Osteoblast (primary cell): ENCODE measurements around the gene PARD3. TPM values are rescaled to one million over a fixed set of nuclear protein-coding genes. Genes with fewer than 3 reads are reported as not detected.
"Not testable (repeated sequence)": the region's sequence is repeated elsewhere in the genome, so short reads cannot be mapped to it uniquely, and the experiment has no call there.

Experiments used
- DNase-seq: peaks from one replicate; pipeline ENCODE4 v3.0.0; 2011; ENCODE audit warnings: low spot score, mixed read lengths; ENCODE audit not compliant: insufficient read length; ENCODE audit errors: missing footprints
- H2AFZ ChIP-seq: 2 replicates; pipeline ENCODE4 v1.6.0; 2011; ENCODE audit warnings: mild to moderate bottlenecking, low read length
- H3K27ac ChIP-seq: 2 replicates; pipeline ENCODE4 v1.5.1; 2011; ENCODE audit warnings: mild to moderate bottlenecking, low read depth, low read length, moderate library complexity
- H3K27me3 ChIP-seq: 2 replicates; pipeline ENCODE4 v1.6.0; 2012; ENCODE audit warnings: mild to moderate bottlenecking, control low read depth, inconsistent platforms, low read length, moderate library complexity; ENCODE audit not compliant: insufficient read depth
- H3K36me3 ChIP-seq: 2 replicates; pipeline ENCODE4 v1.5.1; 2011; ENCODE audit warnings: mild to moderate bottlenecking, low read length, control low read depth, moderate library complexity; ENCODE audit not compliant: insufficient read depth
- H3K4me1 ChIP-seq: 2 replicates; pipeline ENCODE4 v1.5.1; 2011; ENCODE audit warnings: mild to moderate bottlenecking, low read length, control low read depth, moderate library complexity; ENCODE audit not compliant: insufficient read depth
- H3K4me2 ChIP-seq: 2 replicates; pipeline ENCODE4 v1.6.0; 2011; ENCODE audit warnings: mild to moderate bottlenecking, low read length; ENCODE audit not compliant: insufficient read depth
- H3K4me3 ChIP-seq: fragments of 200-600 bp; sonication (generic); 3 replicates; pipeline ENCODE4 v1.5.1; 2012; ENCODE audit warnings: mild to moderate bottlenecking, low read length, inconsistent platforms; ENCODE audit not compliant: insufficient read depth
- H3K79me2 ChIP-seq: 2 replicates; pipeline ENCODE4 v1.6.0; 2012; ENCODE audit warnings: mild to moderate bottlenecking, low read length, control low read depth, inconsistent platforms; ENCODE audit not compliant: insufficient read depth
- H3K9me3 ChIP-seq: 2 replicates; pipeline ENCODE4 v1.5.1; 2011; ENCODE audit warnings: low read depth, low read length, control low read depth
- H4K20me1 ChIP-seq: 2 replicates; pipeline ENCODE4 v1.6.0; 2012; ENCODE audit warnings: mild to moderate bottlenecking, low read length, control low read depth; ENCODE audit not compliant: insufficient read depth
- total RNA-seq: library from RNA; depleted of rRNA; stranded (reverse); fragments of >200 nt; gene quantifications from 2 replicates; pipeline ENCODE4 v1.2.3, GENCODE V29; 2012
- TF ChIP-seq, protein P1 (sequence below): IDR thresholded peaks from 2 replicates; pipeline ENCODE4 v1.5.1; 2011; ENCODE audit warnings: mild to moderate bottlenecking, low read depth, low read length, moderate library complexity; ENCODE audit errors: extremely low read depth

Gene PARD3
- total RNA-seq, 1 donor, result 71.7 TPM

DNA sequence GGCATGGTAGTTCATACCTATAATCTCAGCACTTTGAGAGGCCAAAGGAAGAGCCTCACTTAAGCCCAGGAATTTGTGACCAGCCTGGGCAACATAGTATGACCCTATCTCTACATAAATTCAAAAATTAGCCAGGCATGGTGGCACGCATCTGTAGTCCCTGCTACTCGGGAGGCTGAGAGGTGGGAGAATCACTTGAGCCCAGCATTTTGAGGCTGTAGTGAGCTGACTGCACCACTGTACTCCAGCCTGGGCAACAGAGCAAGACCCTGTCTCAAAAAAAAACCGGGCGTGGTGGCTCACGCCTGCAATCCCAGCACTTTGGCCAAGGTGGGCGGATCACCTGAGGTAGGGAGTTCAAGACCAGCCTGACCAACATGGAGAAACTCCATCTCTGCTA, 19.8 kb downstream of the PARD3 start:
- H2AFZ ChIP-seq, result no peak overlapping the region
- H3K36me3 ChIP-seq, result no peaks in the 10 kb centered on the region
- no peak for DNase-seq
- H4K20me1 ChIP-seq, result peaks cover 50% of the 10 kb centered on the region
- TF ChIP-seq, protein P1, sequence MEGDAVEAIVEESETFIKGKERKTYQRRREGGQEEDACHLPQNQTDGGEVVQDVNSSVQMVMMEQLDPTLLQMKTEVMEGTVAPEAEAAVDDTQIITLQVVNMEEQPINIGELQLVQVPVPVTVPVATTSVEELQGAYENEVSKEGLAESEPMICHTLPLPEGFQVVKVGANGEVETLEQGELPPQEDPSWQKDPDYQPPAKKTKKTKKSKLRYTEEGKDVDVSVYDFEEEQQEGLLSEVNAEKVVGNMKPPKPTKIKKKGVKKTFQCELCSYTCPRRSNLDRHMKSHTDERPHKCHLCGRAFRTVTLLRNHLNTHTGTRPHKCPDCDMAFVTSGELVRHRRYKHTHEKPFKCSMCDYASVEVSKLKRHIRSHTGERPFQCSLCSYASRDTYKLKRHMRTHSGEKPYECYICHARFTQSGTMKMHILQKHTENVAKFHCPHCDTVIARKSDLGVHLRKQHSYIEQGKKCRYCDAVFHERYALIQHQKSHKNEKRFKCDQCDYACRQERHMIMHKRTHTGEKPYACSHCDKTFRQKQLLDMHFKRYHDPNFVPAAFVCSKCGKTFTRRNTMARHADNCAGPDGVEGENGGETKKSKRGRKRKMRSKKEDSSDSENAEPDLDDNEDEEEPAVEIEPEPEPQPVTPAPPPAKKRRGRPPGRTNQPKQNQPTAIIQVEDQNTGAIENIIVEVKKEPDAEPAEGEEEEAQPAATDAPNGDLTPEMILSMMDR, result no peak
- H3K4me2 ChIP-seq, result no peak overlapping the region
- H3K79me2 ChIP-seq, result peaks cover 56% of the 10 kb centered on the region
- H3K27ac ChIP-seq, result no peak overlapping the region
- peaks cover 1% of the 10 kb centered on the region for H3K4me1 ChIP-seq
- no peaks in the 10 kb centered on the region for H3K27me3 ChIP-seq
- H3K4me3 ChIP-seq, result no peak overlapping the region
- H3K9me3 ChIP-seq, result no peaks in the 10 kb centered on the region

DNA sequence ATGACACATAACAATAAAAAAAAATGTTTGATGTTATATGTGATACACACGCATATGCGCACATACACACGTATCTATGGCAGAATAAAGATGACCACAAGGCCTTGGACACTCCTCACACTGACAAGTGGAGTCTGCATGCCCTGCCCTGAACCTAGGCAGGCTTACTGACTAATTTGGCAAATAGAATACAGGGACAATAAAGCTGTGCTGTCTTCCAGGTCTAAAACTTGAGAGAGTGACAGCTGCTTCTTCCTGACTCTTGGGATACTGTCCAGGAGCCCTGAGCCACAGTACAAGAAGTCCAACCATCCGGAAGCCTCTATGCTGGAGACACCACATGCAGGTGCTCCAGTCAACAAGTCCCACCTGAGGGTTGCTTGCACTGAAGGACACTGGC, 20.3 kb downstream of the PARD3 start:
- Histone ChIP-seq H3K27me3 (no peaks in the 10 kb centered on the region), H3K79me2 (peaks cover 59% of the 10 kb centered on the region), H3K36me3 (no peaks in the 10 kb centered on the region), H3K4me2 (no peak overlapping the region), H2AFZ (no peak overlapping the region), H3K9me3 (no peaks in the 10 kb centered on the region), H3K4me1 (peaks cover 5% of the 10 kb centered on the region), H3K4me3 (no peak overlapping the region), H3K27ac (no peak overlapping the region), H4K20me1 (peaks cover 53% of the 10 kb centered on the region)
- TF ChIP-seq, protein P1, result no peak
- DNase-seq, result no peak

DNA sequence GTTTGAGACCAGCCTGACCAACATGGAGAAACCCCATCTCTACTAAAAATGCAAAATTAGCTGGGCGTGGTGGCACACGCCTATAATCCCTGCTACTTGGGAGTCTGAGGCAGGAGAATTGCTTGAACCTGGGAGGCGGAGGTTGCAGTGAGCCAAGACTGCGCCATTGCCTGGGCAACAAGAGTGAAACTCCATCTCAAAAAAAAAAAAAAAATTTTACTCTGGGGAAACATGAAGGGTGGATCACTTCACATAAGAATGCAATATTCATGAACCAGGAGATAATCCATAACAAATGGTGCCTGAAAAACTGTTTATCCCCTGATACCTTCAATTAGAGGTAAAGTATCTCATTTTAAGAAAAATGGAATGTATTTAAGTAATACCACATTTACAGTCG, 21.5 kb downstream of the PARD3 start:
- peaks cover 46% of the 10 kb centered on the region for H4K20me1 ChIP-seq
- H3K4me1 ChIP-seq, H3K4me2 ChIP-seq, H3K4me3 ChIP-seq, H3K27me3 ChIP-seq, H3K36me3 ChIP-seq, H3K9me3 ChIP-seq, H3K27ac ChIP-seq, DNase-seq, H2AFZ ChIP-seq: not testable (repeated sequence)
- H3K79me2 ChIP-seq, result peaks cover 55% of the 10 kb centered on the region

DNA sequence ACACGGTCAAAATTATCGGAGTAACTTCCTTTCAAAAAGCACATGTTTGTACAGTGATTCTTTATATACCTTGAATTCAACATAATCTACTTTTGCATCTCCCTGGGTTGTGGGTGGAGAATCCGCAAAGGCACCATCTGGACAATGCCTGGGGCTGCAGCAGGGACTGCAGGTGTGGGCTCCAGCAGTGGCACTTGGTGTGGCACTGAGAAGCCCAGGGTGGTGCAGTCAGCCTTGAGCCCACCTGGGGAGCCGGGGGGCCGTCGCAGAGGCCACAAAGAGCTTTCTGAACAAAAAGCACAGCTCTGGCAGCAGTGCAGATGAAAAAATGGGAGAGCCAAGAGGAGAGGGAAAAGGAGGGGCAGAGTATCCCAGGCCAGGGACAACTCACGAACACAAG, 22.2 kb downstream of the PARD3 start:
- H4K20me1 ChIP-seq, result peaks cover 42% of the 10 kb centered on the region
- no peak overlapping the region for H2AFZ ChIP-seq
- no peaks in the 10 kb centered on the region for H3K27me3 ChIP-seq
- H3K27ac ChIP-seq, result no peak overlapping the region
- H3K79me2 ChIP-seq, result peaks cover 56% of the 10 kb centered on the region
- H3K4me1 ChIP-seq, result peaks cover 5% of the 10 kb centered on the region
- H3K4me2 ChIP-seq, result no peak overlapping the region
- no peaks in the 10 kb centered on the region for H3K9me3 ChIP-seq
- DNase-seq, result no peak
- H3K36me3 ChIP-seq, result no peaks in the 10 kb centered on the region
- H3K4me3 ChIP-seq, result no peak overlapping the region
- TF ChIP-seq, protein P1, result no peak
